K562 (cell line): ENCODE results near the gene SLC1A4. TPM values are rescaled to one million over a fixed set of nuclear protein-coding genes. Genes with fewer than 3 reads are reported as not detected.

ENCODE experiments used
- CBX3 ChIP-seq, 2 experiments: IDR thresholded peaks; 1 replicate in 1 of 2; 2 replicates in 1 of 2; pipeline ENCODE4 v1.6.1; 2012; ENCODE audit warnings: inconsistent platforms in 2 of 2, low read length in 2 of 2, borderline replicate concordance in 1 of 2, control low read depth in 1 of 2
- FOSL1 ChIP-seq: fragments of 200-800 bp; sonication (Bioruptor generic); conservative IDR thresholded peaks from 2 replicates; pipeline ENCODE4 v1.6.1; 2016; ENCODE audit warnings: missing genetic modification characterization, missing compliant biosample characterization
- HDGF ChIP-seq: fragments of 450-650 bp; IDR thresholded peaks from 2 replicates; pipeline ENCODE4 v1.6.1; 2016
- NR1H2 ChIP-seq: sonication (generic); formaldehyde crosslinking; IDR thresholded peaks from 2 replicates; pipeline ENCODE4 v1.4.0; 2020; ENCODE audit warnings: mild to moderate bottlenecking, missing genetic modification reagents
- RAD21 ChIP-seq, 2 experiments: fragments of 250-450 bp in 1 of 2; fragments of 450-650 bp in 1 of 2; sonication (Bioruptor Pico) in 1 of 2; formaldehyde crosslinking in 1 of 2; IDR thresholded peaks in 1 of 2; conservative IDR thresholded peaks in 1 of 2; 2 replicates each; pipeline versions ENCODE4 v1.4.0 to v1.8.0; 2020 to 2022; ENCODE audit warnings: mild to moderate bottlenecking in 2 of 2, moderate library complexity in 1 of 2
- REST ChIP-seq, 2 experiments: fragments of 450-650 bp; formaldehyde crosslinking in 1 of 2; IDR thresholded peaks; 2 replicates each; pipeline versions ENCODE4 v1.4.0 to v1.6.1; 2014 to 2020; ENCODE audit warnings: mild to moderate bottlenecking in 2 of 2, borderline replicate concordance in 1 of 2, low read depth in 1 of 2
- SMC3 ChIP-seq: conservative IDR thresholded peaks from 2 replicates; pipeline ENCODE4 v1.6.1; 2011; ENCODE audit warnings: low read depth, low read length, improper control_type of control experiment; ENCODE audit not compliant: insufficient read depth
- ZNF41 ChIP-seq: fragments of 250-450 bp; sonication (Bioruptor Pico); conservative IDR thresholded peaks from 2 replicates; pipeline ENCODE4 v1.4.0; 2020; ENCODE audit warnings: mild to moderate bottlenecking
- polyA plus RNA-seq, 8 experiments: library from polyadenylated mRNA; depleted of rRNA in 4 of 8; stranded (reverse) in 5 of 8; unstranded in 3 of 8; fragments of >200 nt; fragmentation: Nextera tagmentation in 2 of 8; fragmentation: Illumina TruSeq in 1 of 8; extraction: Ambion mirVana in 2 of 8; extraction: Trizol in 1 of 8; gene quantifications; 2 replicates each; pipeline versions ENCODE4 v1.2.1 to v1.2.3, GENCODE V29; 2011 to 2014; ENCODE audit warnings: inconsistent platforms in 1 of 8, missing spikeins in 1 of 8
- total RNA-seq, 7 experiments: library from RNA; depleted of rRNA in 6 of 7; stranded (reverse); fragments of >200 nt in 6 of 7; fragmentation: Illumina TruSeq in 2 of 7; extraction: Trizol in 2 of 7; gene quantifications; 2 replicates each; pipeline versions ENCODE4 v1.2.1 to v1.2.3, GENCODE V29; 2011 to 2021; ENCODE audit warnings: low replicate concordance in 1 of 7

Gene SLC1A4
- total and polyA plus RNA-seq, 9 of the 15 experiments (the other 6 are each of a cell fraction or from before 2014, with no cell fraction given) = 4.4 to 24.0 (median 10.9) TPM

GRCh38 chr2:64978514-64979268, 10.5 kb upstream of the SLC1A4 start (continued):
- peak; percentile 26; the same call in 1 of the 2 replicates for TF ChIP-seq REST (IDR thresholded peaks at IDR 0.05; ENCODE audit: borderline replicate concordance)
- no peak for TF ChIP-seq REST (CRISPR knock-in tag; IDR thresholded peaks at IDR 0.05; ENCODE audit: low read depth)
- no peak for TF ChIP-seq CBX3 (IDR thresholded peaks at IDR 0.05; ENCODE audit: borderline replicate concordance in 1 of 2, low read length in 2 of 2)
- TF ChIP-seq RAD21 (CRISPR knock-in tag; conservative IDR thresholded peaks at IDR 0.05 in 1 of 2, IDR thresholded peaks at IDR 0.05 in 1 of 2) = peak; percentile 47 to 65
- TF ChIP-seq SMC3 = 0 out of 2 replicates have a peak, but pooled peaks have one; percentile 18
- no peak for TF ChIP-seq NR1H2 (CRISPR knock-in tag)
- TF ChIP-seq ZNF41 (CRISPR knock-in tag) = no peak
- TF ChIP-seq FOSL1 (tag) = 0 out of 2 replicates have a peak, but pooled peaks have one; percentile 36
- no peak for TF ChIP-seq HDGF
